Neural progenitor cell (in vitro differentiated cells): ENCODE results near the gene ALKBH4. TPM values are rescaled to one million over a fixed set of nuclear protein-coding genes. Genes with fewer than 3 reads are reported as not detected.

ENCODE experiments used
- DNase-seq: peaks from one replicate; pipeline ENCODE4 v3.0.0-alpha.2; 2016; ENCODE audit warnings: low spot score
- H2AFZ ChIP-seq: fragments of 200-600 bp; sonication (generic); replicated peaks from 2 replicates; pipeline ENCODE4 v1.6.1; 2016; ENCODE audit warnings: antibody characterized with exemption
- H3F3A ChIP-seq: fragments of 200-600 bp; sonication (generic); 2 replicates; pipeline ENCODE4 v1.6.1; 2016; ENCODE audit warnings: antibody characterized with exemption, low read depth
- H3K27ac ChIP-seq: fragments of 200-600 bp; sonication (generic); 2 replicates; pipeline ENCODE4 v1.5.1; 2016; ENCODE audit warnings: mild to moderate bottlenecking
- H3K27me3 ChIP-seq: fragments of 200-600 bp; sonication (generic); 2 replicates; pipeline ENCODE4 v1.6.1; 2016; ENCODE audit warnings: mild to moderate bottlenecking, moderate library complexity
- H3K36me3 ChIP-seq: fragments of 200-600 bp; sonication (generic); 2 replicates; pipeline ENCODE4 v1.5.1; 2016
- H3K4me1 ChIP-seq: fragments of 200-600 bp; sonication (generic); 2 replicates; pipeline ENCODE4 v1.6.1; 2016; ENCODE audit warnings: mixed run types
- H3K4me2 ChIP-seq: fragments of 200-600 bp; sonication (generic); 2 replicates; pipeline ENCODE4 v1.6.1; 2016
- H3K4me3 ChIP-seq: fragments of 200-600 bp; sonication (generic); 2 replicates; pipeline ENCODE4 v1.5.1; 2016
- H3K79me2 ChIP-seq: fragments of 200-600 bp; sonication (generic); 2 replicates; pipeline ENCODE4 v1.6.1; 2016; ENCODE audit warnings: low read depth
- H3K9ac ChIP-seq: fragments of 200-600 bp; sonication (generic); 2 replicates; pipeline ENCODE4 v1.6.1; 2016
- H3K9me3 ChIP-seq: fragments of 200-600 bp; sonication (generic); 2 replicates; pipeline ENCODE4 v1.5.1; 2016; ENCODE audit warnings: low read depth
- H4K20me1 ChIP-seq: fragments of 200-600 bp; sonication (generic); 2 replicates; pipeline ENCODE4 v1.6.1; 2016; ENCODE audit warnings: low read depth
- H3K27ac Mint-ChIP-seq: 3 replicates; pipeline ENCODE4 v1.8.0; 2021; ENCODE audit warnings: mixed read lengths
- H3K27me3 Mint-ChIP-seq: 2 replicates; pipeline ENCODE4 v1.8.0; 2022; ENCODE audit warnings: low read depth, mild to moderate bottlenecking, inconsistent platforms, moderate library complexity, mixed read lengths; ENCODE audit not compliant: insufficient read depth
- H3K36me3 Mint-ChIP-seq: 3 replicates; pipeline ENCODE4 v1.8.0; 2021; ENCODE audit warnings: mixed read lengths
- H3K4me1 Mint-ChIP-seq: 3 replicates; pipeline ENCODE4 v1.8.0; 2021; ENCODE audit warnings: mixed read lengths
- H3K4me3 Mint-ChIP-seq: 3 replicates; pipeline ENCODE4 v1.8.0; 2021; ENCODE audit warnings: mild to moderate bottlenecking, moderate library complexity, mixed read lengths
- H3K9me3 Mint-ChIP-seq: 3 replicates; pipeline ENCODE4 v1.8.0; 2020; ENCODE audit warnings: mixed read lengths
- CTCF ChIP-seq: fragments of 200-600 bp; sonication (generic); IDR thresholded peaks from 2 replicates; pipeline ENCODE4 v1.5.1; 2017; ENCODE audit warnings: antibody characterized with exemption, mild to moderate bottlenecking
- EZH2 ChIP-seq: fragments of 200-600 bp; sonication (generic); IDR thresholded peaks from 2 replicates; pipeline ENCODE4 v1.6.1; 2017; ENCODE audit warnings: antibody characterized with exemption, mild to moderate bottlenecking, moderate library complexity
- EZH2phosphoT487 ChIP-seq: fragments of 200-600 bp; sonication (generic); IDR thresholded peaks from 2 replicates; pipeline ENCODE4 v1.6.1; 2017; ENCODE audit warnings: antibody characterized with exemption
- total RNA-seq: library from RNA; depleted of rRNA; stranded (reverse); fragments of >200 nt; gene quantifications from 2 replicates; pipeline ENCODE4 v1.2.3, GENCODE V29; 2015; ENCODE audit warnings: low replicate concordance

The ALKBH4 gene
- total RNA-seq, 1 donor from 2014 or later: 6.5 TPM

- H3K9me3 ChIP-seq: no peaks in the 10 kb centered on the region
- H3K4me1 ChIP-seq: peaks cover 4% of the 10 kb centered on the region
- H3K4me3 Mint-ChIP-seq: no peak overlapping the region
- H3K79me2 ChIP-seq: peaks cover 4% of the 10 kb centered on the region
- peaks cover 6% of the 10 kb centered on the region for H3K27me3 Mint-ChIP-seq
- H3K9me3 Mint-ChIP-seq: no peaks in the 10 kb centered on the region
- no peak for DNase-seq
- no peak overlapping the region for H3K27ac Mint-ChIP-seq
- H3K27ac ChIP-seq: no peak overlapping the region
- H3K36me3 ChIP-seq: no peaks in the 10 kb centered on the region
- H3K36me3 Mint-ChIP-seq: peaks cover 12% of the 10 kb centered on the region
- peaks cover 22% of the 10 kb centered on the region for H3K4me1 Mint-ChIP-seq
- H3F3A ChIP-seq: peaks cover 19% of the 10 kb centered on the region
- H3K4me2 ChIP-seq: no peak overlapping the region
- no peak overlapping the region for H2AFZ ChIP-seq
- no peak overlapping the region for H3K9ac ChIP-seq
- no peak for TF ChIP-seq EZH2phosphoT487
- no peak for TF ChIP-seq EZH2
- no peak for TF ChIP-seq CTCF
- peaks cover under 1% of the 10 kb centered on the region for H4K20me1 ChIP-seq
- H3K4me3 ChIP-seq: no peak overlapping the region
- H3K27me3 ChIP-seq: no peaks in the 10 kb centered on the region
Observed at GRCh38 chr7:102429141-102429899, 35.3 kb downstream of the ALKBH4 start.

- Histone ChIP-seq H3K4me2 (no peak overlapping the region), H2AFZ (no peak overlapping the region), H3K4me3 (no peak overlapping the region), H3K27me3 (no peaks in the 10 kb centered on the region), H3K36me3 (no peaks in the 10 kb centered on the region), H3K4me1 (no peaks in the 10 kb centered on the region), H3K27ac (no peak overlapping the region), H3K9me3 (no peaks in the 10 kb centered on the region), H3K79me2 (no peaks in the 10 kb centered on the region), H3K9ac (no peak overlapping the region), H4K20me1 (peaks cover 11% of the 10 kb centered on the region), H3F3A (peaks cover 8% of the 10 kb centered on the region)
- Mint-ChIP-seq H3K36me3 (peaks cover 14% of the 10 kb centered on the region), H3K9me3 (no peaks in the 10 kb centered on the region), H3K27ac (no peak overlapping the region), H3K27me3 (peaks cover 7% of the 10 kb centered on the region), H3K4me1 (peaks cover 21% of the 10 kb centered on the region), H3K4me3 (no peak overlapping the region)
- DNase-seq: no peak
- TF ChIP-seq EZH2 (no peak), EZH2phosphoT487 (no peak), CTCF (no peak)
Observed at GRCh38 chr7:102427019-102427405, 37.7 kb downstream of the ALKBH4 start.

GRCh38 chr7:102426268-102427018 is 38.2 kb downstream of the ALKBH4 start:
- peaks cover 2% of the 10 kb centered on the region for H3F3A ChIP-seq
- Mint-ChIP-seq H3K27ac (no peak overlapping the region), H3K4me1 (peaks cover 16% of the 10 kb centered on the region), H3K36me3 (peaks cover 18% of the 10 kb centered on the region), H3K4me3 (no peak overlapping the region), H3K9me3 (no peaks in the 10 kb centered on the region), H3K27me3 (peaks cover 7% of the 10 kb centered on the region)
- H3K4me1 ChIP-seq: no peaks in the 10 kb centered on the region
- no peaks in the 10 kb centered on the region for H3K27me3 ChIP-seq
- H3K9ac ChIP-seq: no peak overlapping the region
- H4K20me1 ChIP-seq: peaks cover 11% of the 10 kb centered on the region
- H2AFZ ChIP-seq: no peak overlapping the region
- no peak for DNase-seq
- no peak overlapping the region for H3K4me2 ChIP-seq
- no peaks in the 10 kb centered on the region for H3K9me3 ChIP-seq
- H3K79me2 ChIP-seq: no peaks in the 10 kb centered on the region
- H3K4me3 ChIP-seq: no peak overlapping the region
- no peaks in the 10 kb centered on the region for H3K36me3 ChIP-seq
- TF ChIP-seq EZH2phosphoT487 (no peak), CTCF (no peak), EZH2 (no peak)
- H3K27ac ChIP-seq: no peak overlapping the region
